CD4-positive, alpha-beta T cell treated with Interleukin-4 for 1 hour (primary cell): Measurements from ENCODE around the gene C1orf159.
"Not testable (repeated sequence)": the region's sequence is repeated elsewhere in the genome, so short reads cannot be mapped to it uniquely, and the experiment has no call there.

ENCODE experiments used
- DNase-seq, 2 donors: peaks; one replicate each; pipeline ENCODE4 v3.0.0-alpha.2; 2020 to 2022

The C1orf159 gene

DNA sequence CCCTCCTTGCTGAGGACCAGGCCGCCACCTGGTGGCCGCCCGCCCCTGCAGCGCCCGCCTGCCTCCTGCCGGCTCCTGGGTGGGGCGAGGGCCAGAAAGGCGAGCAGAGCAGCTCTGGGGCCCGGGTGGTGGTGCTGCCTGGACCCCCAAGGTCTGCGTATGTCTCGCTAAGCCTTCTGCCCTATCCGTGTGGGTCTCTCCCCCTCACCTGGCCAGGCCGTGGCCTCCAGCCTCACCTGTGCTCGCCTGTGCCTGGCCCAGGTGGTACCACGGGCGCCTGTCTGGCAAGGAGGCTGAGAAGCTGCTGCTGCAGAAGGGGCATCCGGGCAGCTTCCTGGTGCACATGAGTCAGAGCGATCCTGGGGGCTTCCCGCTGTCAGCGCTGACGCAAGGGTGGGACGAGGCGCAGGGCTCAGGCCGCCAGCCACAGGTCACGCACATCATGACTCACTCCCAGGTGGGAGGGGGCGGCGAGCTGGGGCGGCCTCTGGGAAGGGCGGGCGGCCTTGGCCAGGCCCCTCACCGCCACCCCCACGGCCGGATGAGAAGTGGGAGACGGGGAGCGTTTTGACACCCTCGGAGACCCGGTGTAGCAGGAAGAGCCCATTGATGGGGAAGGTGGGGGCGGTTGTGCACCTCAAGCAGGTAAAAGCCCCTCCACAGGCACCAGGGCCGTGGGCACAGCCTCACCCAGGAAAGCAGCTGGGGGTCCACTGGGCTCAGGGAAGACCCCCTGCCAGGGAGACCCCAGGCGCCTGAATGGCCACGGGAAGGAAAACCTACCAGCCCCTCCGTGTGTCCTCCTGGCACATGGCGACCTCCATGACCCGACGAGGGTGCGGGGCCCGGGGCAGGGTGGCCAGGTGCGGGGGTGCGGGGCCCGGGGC is 51.7 kb downstream of the C1orf159 start:
- peak; percentile 74 to 85 for DNase-seq

- no peak for DNase-seq
Observed at GRCh38 chr1:1063261-1063944, 52.5 kb downstream of the C1orf159 start.

- DNase-seq, result no peak
Observed at GRCh38 chr1:1062348-1063163, 53.3 kb downstream of the C1orf159 start.

DNA sequence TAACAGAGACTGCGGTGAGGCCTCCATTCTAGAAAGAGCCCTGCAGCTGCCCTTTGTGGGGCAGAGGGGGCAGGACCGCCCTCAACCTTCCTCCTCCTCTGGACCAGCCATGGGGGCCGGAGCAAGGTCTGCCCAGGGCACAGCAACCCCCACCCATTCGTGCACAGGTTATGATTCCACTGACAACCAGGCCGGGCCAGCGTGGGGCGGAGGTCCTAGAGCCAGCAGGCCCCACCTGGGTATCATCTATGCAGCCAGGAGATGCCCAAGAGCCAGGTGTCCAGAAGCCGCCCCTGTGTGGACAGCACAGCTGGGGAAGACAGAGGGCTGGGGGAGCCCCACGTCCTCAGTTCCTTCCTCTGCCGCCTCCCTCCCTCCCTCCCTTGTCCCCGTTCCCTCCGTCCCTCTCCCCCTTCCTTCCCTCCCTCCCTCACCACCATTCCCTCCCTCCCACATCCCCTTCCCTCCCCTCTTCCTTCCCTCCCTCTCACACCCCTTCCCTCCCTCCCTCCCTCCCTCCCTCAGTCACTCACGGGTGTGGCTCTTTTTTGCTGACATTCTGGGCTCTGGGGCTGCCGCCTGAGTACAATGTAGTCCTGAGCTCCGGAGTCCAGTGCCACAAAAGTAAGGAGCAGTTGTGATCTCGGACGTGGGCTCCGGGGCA is 54.1 kb downstream of the C1orf159 start:
- no peak for DNase-seq

DNA sequence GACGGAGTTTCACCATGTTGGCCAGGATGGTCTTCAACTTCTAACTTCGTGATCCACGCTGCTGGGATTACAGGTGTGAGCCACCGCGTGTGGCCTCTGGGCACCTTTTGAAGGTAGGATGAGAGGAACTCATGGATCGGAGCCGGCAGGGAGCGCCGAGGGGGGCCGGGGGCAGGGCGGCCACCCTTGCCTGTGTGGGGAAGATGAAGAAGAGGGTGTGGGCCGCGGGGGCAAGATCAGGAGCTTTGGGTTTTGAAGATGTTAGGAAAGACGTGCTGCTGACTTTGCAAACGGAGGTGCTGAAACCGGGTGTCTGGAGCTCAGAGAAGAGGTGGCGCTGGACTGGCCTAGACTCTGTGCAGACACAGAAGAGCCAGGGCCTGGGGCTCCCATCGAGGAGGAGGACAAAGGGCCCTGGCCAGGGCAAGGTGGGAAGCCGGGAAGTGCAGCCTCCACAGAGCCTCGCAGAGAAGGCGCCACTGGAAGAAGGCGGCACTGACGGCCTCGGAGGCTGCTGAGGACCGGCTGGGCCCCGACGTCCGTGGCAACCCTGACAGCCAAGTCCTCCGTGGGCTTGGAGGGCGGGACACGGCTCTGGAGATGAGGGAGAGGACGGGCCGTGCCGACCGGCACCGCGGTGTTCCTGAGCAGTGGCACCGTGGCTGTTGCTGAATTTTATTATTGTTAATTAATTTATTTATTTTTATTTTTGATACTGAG is 55.4 kb downstream of the C1orf159 start:
- no peak for DNase-seq

- DNase-seq, result peak; percentile 90 to 91
Observed at GRCh38 chr1:1059494-1060280, 56.2 kb downstream of the C1orf159 start.

GRCh38 chr1:1058921-1059493 is 56.9 kb downstream of the C1orf159 start:
- peak in 1 of 2 donors; percentile 23 for DNase-seq

- no peak for DNase-seq
Observed at GRCh38 chr1:1058088-1058905, 57.6 kb downstream of the C1orf159 start.

DNA sequence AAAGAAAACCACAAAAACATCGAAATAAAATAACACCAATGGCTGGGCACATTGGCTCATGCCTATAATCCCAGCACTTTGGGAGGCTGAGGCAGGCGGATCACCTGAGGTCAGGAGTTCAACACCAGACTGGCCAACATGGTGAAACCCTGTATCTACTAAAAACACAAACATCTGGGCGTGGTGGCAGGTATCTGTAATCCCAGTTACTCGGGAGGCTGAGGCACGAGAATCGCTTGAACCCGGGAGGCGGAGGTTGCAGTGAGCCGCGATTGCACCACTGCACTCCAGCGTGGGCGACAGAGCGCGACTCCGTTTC is 58.2 kb downstream of the C1orf159 start:
- DNase-seq, result not testable (repeated sequence)

- no peak for DNase-seq
Observed at GRCh38 chr1:1055841-1056736, 59.8 kb downstream of the C1orf159 start.

- DNase-seq, result no peak
Observed at GRCh38 chr1:1054971-1055370, 60.9 kb downstream of the C1orf159 start.

- DNase-seq, result no peak
Observed at GRCh38 chr1:1054099-1054700, 61.7 kb downstream of the C1orf159 start.

- DNase-seq, result no peak
Observed at GRCh38 chr1:1053682-1054081, 62.2 kb downstream of the C1orf159 start.

DNA sequence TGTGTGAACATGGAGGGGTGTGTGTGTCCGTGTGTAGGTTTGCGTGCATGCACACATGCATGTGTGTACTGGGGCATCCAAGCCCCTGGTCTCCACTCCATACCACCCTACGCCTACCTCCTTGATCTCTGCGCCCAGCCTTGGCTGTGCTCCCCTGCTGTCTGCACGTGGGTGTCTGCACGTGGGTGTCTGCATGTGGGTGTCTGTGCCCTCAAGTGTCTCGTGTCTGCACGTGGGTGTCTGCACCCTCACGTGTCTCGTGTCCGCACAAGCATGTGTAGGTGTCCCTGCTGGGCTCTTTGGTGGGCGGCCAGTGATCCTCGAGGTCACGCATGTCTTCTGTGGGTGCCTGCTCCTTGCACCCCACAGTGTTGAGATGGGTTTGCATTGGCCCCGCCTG is 62.9 kb downstream of the C1orf159 start:
- DNase-seq, result no peak

DNA sequence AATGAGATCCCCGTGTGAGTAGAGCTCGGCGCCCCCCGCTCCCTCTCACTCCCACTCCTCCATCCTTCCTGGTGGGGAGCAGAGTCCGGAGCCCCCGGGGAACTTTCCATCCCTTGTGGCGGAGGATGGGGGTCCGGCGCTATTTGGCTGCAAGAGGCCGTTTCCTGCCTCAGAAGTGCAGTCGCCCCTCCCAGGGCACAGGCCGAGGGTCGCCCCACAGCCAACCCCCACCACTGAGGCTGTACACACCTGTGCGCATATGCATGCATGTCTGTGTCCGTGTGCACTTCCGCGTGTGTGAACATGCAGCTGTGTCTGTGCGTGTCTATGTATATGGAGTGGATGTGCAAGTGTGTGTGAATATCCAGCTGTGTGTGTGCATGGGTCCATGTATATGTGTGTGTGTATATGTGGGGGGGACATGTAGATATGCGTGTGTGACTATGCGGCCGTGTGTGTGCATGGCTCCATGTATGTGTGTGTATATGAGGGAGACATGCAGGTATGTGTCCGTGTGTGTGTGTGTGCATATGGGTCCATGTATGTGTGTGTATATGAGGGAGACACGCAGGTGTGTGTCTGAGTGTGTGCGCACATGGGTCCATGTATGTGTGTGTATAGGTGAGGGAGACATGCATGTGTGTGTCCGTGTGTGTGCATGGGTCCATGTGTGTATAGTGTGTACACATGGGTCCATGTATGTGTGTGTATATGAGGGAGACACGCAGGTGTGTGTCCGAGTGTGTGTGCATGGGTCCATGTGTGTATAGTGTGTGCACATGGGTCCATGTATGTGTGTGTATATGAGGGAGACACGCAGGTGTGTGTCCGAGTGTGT is 63.7 kb downstream of the C1orf159 start:
- DNase-seq, result no peak

- DNase-seq, result no peak
Observed at GRCh38 chr1:1051127-1051810, 64.6 kb downstream of the C1orf159 start.

- no peak for DNase-seq
Observed at GRCh38 chr1:1050577-1051052, 65.3 kb downstream of the C1orf159 start.
